Measurements from ENCODE around the gene CBFA2T3. TPM values are rescaled to one million over a fixed set of nuclear protein-coding genes. Genes with fewer than 3 reads are reported as not detected.

Gene CBFA2T3
- total RNA-seq, 1 donor from 2014 or later = not detected

- DNase-seq (ENCODE audit: extremely low spot score, unreplicated experiment) = no peak
- no peaks in the 10 kb centered on the region for H3K4me1 Mint-ChIP-seq (ENCODE audit: unreplicated experiment)
- H3K36me3 Mint-ChIP-seq (ENCODE audit: unreplicated experiment) = no peaks in the 10 kb centered on the region
- H3K27me3 Mint-ChIP-seq (ENCODE audit: unreplicated experiment) = peaks cover 38% of the 10 kb centered on the region
- no peak overlapping the region for H3K4me3 Mint-ChIP-seq (ENCODE audit: unreplicated experiment)
- H3K27ac Mint-ChIP-seq (ENCODE audit: unreplicated experiment) = no peak overlapping the region
- no peak for TF ChIP-seq CTCF (IDR thresholded peaks at IDR 0.05)
- H3K9me3 Mint-ChIP-seq (ENCODE audit: unreplicated experiment) = no peaks in the 10 kb centered on the region
These were observed 20.2 kb downstream of the CBFA2T3 start for GRCh38 chr16:88956546-88957432.

DNA sequence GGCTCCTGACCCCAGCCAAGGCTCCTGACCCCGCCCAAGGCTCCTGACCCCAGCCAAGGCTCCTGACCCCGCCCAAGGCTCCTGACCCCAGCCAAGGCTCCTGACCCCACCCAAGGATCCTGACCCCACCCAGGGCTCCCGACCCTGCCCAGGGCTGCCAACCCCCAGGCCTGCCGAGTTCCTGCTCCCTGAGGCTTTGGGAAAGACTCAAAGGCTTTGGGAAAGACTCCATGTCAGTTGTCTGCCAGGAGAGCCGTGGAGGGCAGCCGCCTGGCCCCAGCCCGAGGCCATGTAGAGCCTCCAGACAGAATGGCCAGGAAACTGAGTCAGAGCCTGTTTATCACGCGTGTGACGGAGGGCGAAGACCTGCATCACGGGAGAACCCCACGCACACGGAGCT lies 21.1 kb downstream of the CBFA2T3 start:
- H3K27ac Mint-ChIP-seq (ENCODE audit: unreplicated experiment) = no peak overlapping the region
- no peaks in the 10 kb centered on the region for H3K9me3 Mint-ChIP-seq (ENCODE audit: unreplicated experiment)
- no peak overlapping the region for H3K4me3 Mint-ChIP-seq (ENCODE audit: unreplicated experiment)
- no peaks in the 10 kb centered on the region for H3K36me3 Mint-ChIP-seq (ENCODE audit: unreplicated experiment)
- no peaks in the 10 kb centered on the region for H3K4me1 Mint-ChIP-seq (ENCODE audit: unreplicated experiment)
- no peak for TF ChIP-seq CTCF (IDR thresholded peaks at IDR 0.05)
- no peak for DNase-seq (ENCODE audit: extremely low spot score, unreplicated experiment)
- H3K27me3 Mint-ChIP-seq (ENCODE audit: unreplicated experiment) = peaks cover 40% of the 10 kb centered on the region

DNA sequence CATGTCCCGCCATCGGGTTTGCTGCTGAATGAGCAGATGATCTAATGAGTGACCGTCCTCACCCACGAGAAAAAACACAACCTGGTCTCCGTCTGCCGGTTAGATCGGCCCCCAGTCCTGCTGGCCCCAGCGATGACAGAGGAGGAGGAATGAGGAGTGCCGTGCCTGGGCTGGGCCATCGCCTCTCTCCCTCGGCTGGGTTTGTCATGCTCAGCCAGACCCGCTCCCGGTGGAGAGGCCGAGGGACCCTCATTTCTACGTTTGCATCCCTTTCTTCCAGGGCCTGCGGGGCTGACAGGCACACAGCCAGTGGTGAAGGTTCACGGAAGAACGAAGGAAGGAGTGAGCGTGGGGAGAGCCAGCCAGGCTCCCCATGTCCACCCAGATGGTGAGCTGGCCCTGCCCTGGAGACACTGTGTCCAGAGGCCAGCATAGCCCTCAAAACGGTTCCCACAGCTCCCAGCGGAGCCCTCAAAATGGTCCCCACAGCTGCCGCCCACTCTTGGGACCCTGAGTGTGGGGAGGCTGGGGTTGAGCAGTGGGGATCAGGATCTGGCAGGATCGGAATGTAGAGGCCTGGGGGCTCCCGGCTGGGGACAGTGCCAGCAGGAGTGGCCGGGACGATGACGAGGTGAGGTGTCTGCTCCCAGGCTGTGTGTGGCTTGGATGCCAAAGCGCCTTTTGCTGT lies 23.9 kb downstream of the CBFA2T3 start:
- Mint-ChIP-seq H3K27ac (ENCODE audit: unreplicated experiment) (no peak overlapping the region), H3K9me3 (ENCODE audit: unreplicated experiment) (no peaks in the 10 kb centered on the region), H3K27me3 (ENCODE audit: unreplicated experiment) (peaks cover 31% of the 10 kb centered on the region), H3K36me3 (ENCODE audit: unreplicated experiment) (no peaks in the 10 kb centered on the region), H3K4me3 (ENCODE audit: unreplicated experiment) (no peak overlapping the region), H3K4me1 (ENCODE audit: unreplicated experiment) (no peaks in the 10 kb centered on the region)
- TF ChIP-seq CTCF (IDR thresholded peaks at IDR 0.05) = no peak
- DNase-seq (ENCODE audit: extremely low spot score, unreplicated experiment) = no peak

- no peak for TF ChIP-seq CTCF (IDR thresholded peaks at IDR 0.05)
- no peak overlapping the region for H3K4me3 Mint-ChIP-seq (ENCODE audit: unreplicated experiment)
- H3K9me3 Mint-ChIP-seq (ENCODE audit: unreplicated experiment) = no peaks in the 10 kb centered on the region
- no peaks in the 10 kb centered on the region for H3K36me3 Mint-ChIP-seq (ENCODE audit: unreplicated experiment)
- H3K27ac Mint-ChIP-seq (ENCODE audit: unreplicated experiment) = no peak overlapping the region
- H3K4me1 Mint-ChIP-seq (ENCODE audit: unreplicated experiment) = no peaks in the 10 kb centered on the region
- DNase-seq (ENCODE audit: extremely low spot score, unreplicated experiment) = no peak
- peaks cover 36% of the 10 kb centered on the region for H3K27me3 Mint-ChIP-seq (ENCODE audit: unreplicated experiment)
These were observed 25.0 kb downstream of the CBFA2T3 start for GRCh38 chr16:88951989-88952388.

DNA sequence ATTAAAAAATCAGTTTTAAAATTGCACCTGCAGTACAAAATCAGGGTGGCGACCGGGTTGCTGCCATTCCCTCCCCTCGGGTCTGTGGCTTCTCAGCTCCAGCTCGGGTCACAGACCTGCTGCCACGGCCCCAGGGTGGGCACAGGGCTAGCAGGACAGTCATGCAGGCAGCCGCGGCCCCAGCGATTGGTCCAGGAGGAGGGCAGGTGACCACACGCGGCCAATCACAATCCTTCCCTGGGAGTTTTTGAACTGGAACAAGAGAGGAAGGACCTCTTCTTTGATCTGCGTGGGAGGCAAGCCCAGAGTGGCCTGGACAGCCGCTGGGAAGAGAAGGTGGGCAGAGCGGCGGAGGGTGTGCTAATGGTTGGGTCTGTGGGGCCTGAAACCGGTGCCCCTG lies 25.5 kb downstream of the CBFA2T3 start:
- H3K9me3 Mint-ChIP-seq (ENCODE audit: unreplicated experiment) = no peaks in the 10 kb centered on the region
- no peaks in the 10 kb centered on the region for H3K36me3 Mint-ChIP-seq (ENCODE audit: unreplicated experiment)

More for the DNA sequence above, 25.5 kb downstream of the CBFA2T3 start:
- H3K4me3 Mint-ChIP-seq (ENCODE audit: unreplicated experiment) = no peak overlapping the region
- no peaks in the 10 kb centered on the region for H3K4me1 Mint-ChIP-seq (ENCODE audit: unreplicated experiment)
- H3K27ac Mint-ChIP-seq (ENCODE audit: unreplicated experiment) = no peak overlapping the region
- peaks cover 39% of the 10 kb centered on the region for H3K27me3 Mint-ChIP-seq (ENCODE audit: unreplicated experiment)
- DNase-seq (ENCODE audit: extremely low spot score, unreplicated experiment) = no peak
- TF ChIP-seq CTCF (IDR thresholded peaks at IDR 0.05) = no peak
